A549 (cell line): ENCODE data around the gene CALHM3. TPM values are rescaled to one million over a fixed set of nuclear protein-coding genes. Genes with fewer than 3 reads are reported as not detected.
"Not testable (repeated sequence)": the region's sequence is repeated elsewhere in the genome, so short reads cannot be mapped to it uniquely, and the experiment has no call there.

ENCODE experiments used
- ATAC-seq, 2 experiments: fragments of 200-7000 bp in 1 of 2; fragments of >200 bp in 1 of 2; cut with Nextera tagmentation in 1 of 2; cut with Tn5 transposase in 1 of 2; 3 replicates each; pipeline versions ENCODE4 v1.8.0 to v1.9.1; 2018 to 2020; ENCODE audit warnings: mild to moderate bottlenecking in 1 of 2, moderate library complexity in 1 of 2
- CTCF ChIA-PET: fragments of 300-600 bp; sonication (Branson Sonifier 250); formaldehyde crosslinking; extraction: SDS; loops from one replicate; lab custom pipeline; 2021; ENCODE audit warnings: antibody characterized with exemption, inconsistent platforms; lab: Yijun Ruan, JAX
- POLR2A ChIA-PET: fragments of 350-600 bp; formaldehyde crosslinking; extraction: SDS; loops from one replicate; lab custom pipeline; 2021; ENCODE audit warnings: antibody characterized with exemption, inconsistent platforms; lab: Yijun Ruan, JAX
- DNase-seq, 2 experiments: peaks; one replicate each; pipeline versions ENCODE4 v3.0.0 to v3.0.0-alpha.2; 2011 to 2016; ENCODE audit warnings: low read depth in 1 of 2, low spot score in 1 of 2
- FAIRE-seq: peaks from 2 replicates; lab custom pipeline; 2011; peaks lifted over from hg19 to GRCh38; lab: Jason Lieb, UNC
- H3K27ac ChIP-seq, 2 experiments: fragments of >200 bp; sonication (Bioruptor Twin); formaldehyde crosslinking; 3 replicates each; pipeline ENCODE4 v1.5.1; 2016 to 2017
- H3K4me1 ChIP-seq: fragments of >200 bp; sonication (Bioruptor Twin); formaldehyde crosslinking; 3 replicates; pipeline ENCODE4 v1.6.1; 2016
- H3K4me2 ChIP-seq: fragments of >200 bp; sonication (Bioruptor Twin); formaldehyde crosslinking; 3 replicates; pipeline ENCODE4 v1.6.1; 2016
- H3K4me3 ChIP-seq: fragments of >200 bp; sonication (Bioruptor Twin); formaldehyde crosslinking; 3 replicates; pipeline ENCODE4 v1.5.1; 2016
- H3K9me3 ChIP-seq: fragments of >200 bp; sonication (Bioruptor Twin); formaldehyde crosslinking; 3 replicates; pipeline ENCODE4 v1.6.1; 2016
- CHD2 ChIP-seq: fragments of 150-350 bp; IDR thresholded peaks from 2 replicates; pipeline ENCODE4 v1.6.1; 2014; ENCODE audit warnings: low read length; ENCODE audit not compliant: partially characterized antibody
- CHD4 ChIP-seq: fragments of 200-600 bp; sonication (generic); IDR thresholded peaks from 2 replicates; pipeline ENCODE4 v1.6.1; 2016; ENCODE audit warnings: antibody characterized with exemption, mild to moderate bottlenecking, borderline replicate concordance
- EHMT2 ChIP-seq: fragments of 200-600 bp; sonication (generic); IDR thresholded peaks from 2 replicates; pipeline ENCODE4 v1.6.1; 2016; ENCODE audit warnings: antibody characterized with exemption, low read depth, mild to moderate bottlenecking, moderate library complexity
- JUN ChIP-seq, 2 experiments: fragments of >200 bp; sonication (Bioruptor Twin); formaldehyde crosslinking; IDR thresholded peaks; 2 replicates in 1 of 2; 3 replicates in 1 of 2; pipeline ENCODE4 v1.6.1; 2016 to 2017
- KDM5A ChIP-seq: fragments of 200-600 bp; sonication (generic); IDR thresholded peaks from 2 replicates; pipeline ENCODE4 v1.6.1; 2016; ENCODE audit warnings: antibody characterized with exemption, mild to moderate bottlenecking
- NFE2L2 ChIP-seq: fragments of 150-350 bp; conservative IDR thresholded peaks from 2 replicates; pipeline ENCODE4 v1.6.1; 2014; ENCODE audit warnings: low read length
- POLR2A ChIP-seq: IDR thresholded peaks from 2 replicates; pipeline ENCODE4 v1.6.1; 2012; ENCODE audit warnings: mild to moderate bottlenecking, low read length
- RAD21 ChIP-seq, 2 experiments: fragments of >200 bp in 1 of 2; sonication (Bioruptor Twin) in 1 of 2; formaldehyde crosslinking in 1 of 2; IDR thresholded peaks in 1 of 2; conservative IDR thresholded peaks in 1 of 2; 2 replicates in 1 of 2; 3 replicates in 1 of 2; pipeline ENCODE4 v1.6.1; 2012 to 2018; ENCODE audit warnings: inconsistent platforms in 1 of 2
- RARB ChIP-seq: fragments of 250-450 bp; sonication (Bioruptor Pico); IDR thresholded peaks from 2 replicates; pipeline ENCODE4 v1.8.0; 2021; ENCODE audit warnings: mild to moderate bottlenecking, moderate library complexity
- RCOR1 ChIP-seq: fragments of 150-350 bp; IDR thresholded peaks from 2 replicates; pipeline ENCODE4 v1.6.1; 2014; ENCODE audit warnings: antibody characterized with exemption, low read length, low read depth
- RFX5 ChIP-seq: fragments of 450-650 bp; IDR thresholded peaks from 2 replicates; pipeline ENCODE4 v1.7.1; 2014; ENCODE audit warnings: antibody characterized with exemption, mild to moderate bottlenecking, moderate library complexity
- ZC3H11A ChIP-seq: fragments of 450-650 bp; IDR thresholded peaks from 2 replicates; pipeline ENCODE4 v1.6.1; 2014; ENCODE audit warnings: antibody characterized with exemption, mild to moderate bottlenecking
- ZNF302 ChIP-seq: fragments of 250-450 bp; sonication (Bioruptor Pico); IDR thresholded peaks from 2 replicates; pipeline ENCODE4 v1.9.0; 2021; ENCODE audit warnings: inconsistent platforms, mild to moderate bottlenecking, moderate library complexity
- WGBS: methylation state at CpG from one replicate; pipeline ENCODE4 v1.1.6; 2017; ENCODE audit errors: missing lambda C conversion rate; 5-methylcytosine and 5-hydroxymethylcytosine counted together
- polyA plus RNA-seq, 4 experiments: library from polyadenylated mRNA; depleted of rRNA in 3 of 4; stranded (reverse); fragments of >200 nt; fragmentation: RNase III in 1 of 4; extraction: RNeasy Plus Mini Kit Qiagen cat#74134 plus additional on column Dnase treatment in 1 of 4; gene quantifications; 2 replicates in 3 of 4; 3 replicates in 1 of 4; pipeline ENCODE4 v1.2.3, GENCODE V29; 2011 to 2017
- TF ChIP-seq, protein P1 (sequence below): fragments of 150-350 bp; IDR thresholded peaks from 2 replicates; pipeline ENCODE4 v1.6.1; 2014; ENCODE audit warnings: low read depth, mild to moderate bottlenecking, low read length
- TF ChIP-seq, protein P2 (sequence below): IDR thresholded peaks from 2 replicates; pipeline ENCODE4 v1.6.1; 2012
- TF ChIP-seq, protein P3 (sequence below): IDR thresholded peaks from 2 replicates; pipeline ENCODE4 v1.6.1; 2012

CALHM3 gene
- polyA plus RNA-seq, 2 of the 4 experiments (the other 2 are of a cell fraction), result 0.08 to 0.21 TPM

DNA sequence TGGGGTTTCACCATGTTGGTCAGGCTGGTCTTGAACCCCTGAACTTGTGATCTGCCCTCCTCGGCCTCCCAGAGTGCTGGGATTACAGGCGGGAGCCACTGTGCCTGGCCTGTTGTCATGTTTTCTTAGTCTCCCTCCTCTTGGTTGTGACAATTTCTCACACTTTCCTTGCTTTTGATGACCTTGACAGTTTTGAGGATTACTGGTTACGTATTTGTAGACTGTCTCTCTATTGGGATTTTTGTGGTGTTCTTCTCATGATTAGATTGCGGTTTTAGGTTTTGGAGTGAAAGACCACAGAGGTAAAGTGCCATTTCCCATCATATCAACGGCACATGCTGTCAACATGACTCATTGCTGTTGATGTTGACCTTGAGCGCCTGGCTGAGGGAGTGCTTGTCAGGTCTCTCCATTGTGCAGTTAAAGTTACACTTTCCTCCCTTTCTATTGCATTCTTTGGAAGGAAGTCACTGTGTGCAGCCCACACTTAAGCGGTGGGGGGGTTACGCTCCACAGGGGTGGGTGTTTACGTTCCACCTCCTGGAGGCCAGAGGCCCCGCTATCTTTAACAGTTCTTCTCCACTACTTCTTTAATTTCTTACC lies 25.2 kb upstream of the CALHM3 start (continued):
- no peak for TF ChIP-seq JUN (IDR thresholded peaks at IDR 0.05)
- TF ChIP-seq, protein P1, sequence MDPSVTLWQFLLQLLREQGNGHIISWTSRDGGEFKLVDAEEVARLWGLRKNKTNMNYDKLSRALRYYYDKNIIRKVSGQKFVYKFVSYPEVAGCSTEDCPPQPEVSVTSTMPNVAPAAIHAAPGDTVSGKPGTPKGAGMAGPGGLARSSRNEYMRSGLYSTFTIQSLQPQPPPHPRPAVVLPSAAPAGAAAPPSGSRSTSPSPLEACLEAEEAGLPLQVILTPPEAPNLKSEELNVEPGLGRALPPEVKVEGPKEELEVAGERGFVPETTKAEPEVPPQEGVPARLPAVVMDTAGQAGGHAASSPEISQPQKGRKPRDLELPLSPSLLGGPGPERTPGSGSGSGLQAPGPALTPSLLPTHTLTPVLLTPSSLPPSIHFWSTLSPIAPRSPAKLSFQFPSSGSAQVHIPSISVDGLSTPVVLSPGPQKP, result no peak

DNA sequence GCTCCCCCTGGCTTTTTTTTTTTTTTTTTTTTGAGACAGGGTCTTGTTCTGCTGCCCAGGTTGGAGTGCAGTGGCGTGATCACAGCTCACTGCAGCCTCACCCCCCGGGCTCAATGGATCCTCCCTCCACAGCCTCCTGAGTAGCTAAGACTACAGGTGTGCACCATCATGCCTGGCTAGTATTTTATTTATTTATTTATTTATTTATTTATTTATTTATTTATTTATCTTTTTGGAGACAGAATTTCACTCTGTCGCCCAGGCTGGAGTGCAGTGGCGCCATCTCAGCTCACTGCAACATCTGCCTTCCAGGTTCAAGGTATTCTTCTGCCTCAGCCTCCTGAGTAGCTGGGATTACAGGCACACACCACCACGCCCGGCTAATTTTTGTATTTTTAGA lies 24.7 kb upstream of the CALHM3 start:
- ChIA-PET CTCF (interaction anchor here (0.6 to 3.2 kb wide), 7 partner anchors 11 to 723 kb away, joined by 3 to 14 read pairs (median 4); partner anchors contain the start of gene NEURL1), POLR2A (interaction anchor here (0.6 kb wide), 1 partner anchor 344 kb away, joined by 3 read pairs; no protein-coding TSS in a partner anchor)
- peak; percentile 58 for TF ChIP-seq ZC3H11A
- DNase-seq, ATAC-seq, H3K4me3 ChIP-seq, FAIRE-seq, H3K9me3 ChIP-seq: not testable (repeated sequence)
- Histone ChIP-seq H3K4me2 (peak overlapping the region; percentile 61), H3K27ac (peak overlapping the region in 1 of 2 experiments; percentile 57; a peak in 2 of 6 replicates), H3K4me1 (peaks cover 12% of the 10 kb centered on the region)
- 73% methylated on average over 6 of the region's 6 CpGs for WGBS

DNA sequence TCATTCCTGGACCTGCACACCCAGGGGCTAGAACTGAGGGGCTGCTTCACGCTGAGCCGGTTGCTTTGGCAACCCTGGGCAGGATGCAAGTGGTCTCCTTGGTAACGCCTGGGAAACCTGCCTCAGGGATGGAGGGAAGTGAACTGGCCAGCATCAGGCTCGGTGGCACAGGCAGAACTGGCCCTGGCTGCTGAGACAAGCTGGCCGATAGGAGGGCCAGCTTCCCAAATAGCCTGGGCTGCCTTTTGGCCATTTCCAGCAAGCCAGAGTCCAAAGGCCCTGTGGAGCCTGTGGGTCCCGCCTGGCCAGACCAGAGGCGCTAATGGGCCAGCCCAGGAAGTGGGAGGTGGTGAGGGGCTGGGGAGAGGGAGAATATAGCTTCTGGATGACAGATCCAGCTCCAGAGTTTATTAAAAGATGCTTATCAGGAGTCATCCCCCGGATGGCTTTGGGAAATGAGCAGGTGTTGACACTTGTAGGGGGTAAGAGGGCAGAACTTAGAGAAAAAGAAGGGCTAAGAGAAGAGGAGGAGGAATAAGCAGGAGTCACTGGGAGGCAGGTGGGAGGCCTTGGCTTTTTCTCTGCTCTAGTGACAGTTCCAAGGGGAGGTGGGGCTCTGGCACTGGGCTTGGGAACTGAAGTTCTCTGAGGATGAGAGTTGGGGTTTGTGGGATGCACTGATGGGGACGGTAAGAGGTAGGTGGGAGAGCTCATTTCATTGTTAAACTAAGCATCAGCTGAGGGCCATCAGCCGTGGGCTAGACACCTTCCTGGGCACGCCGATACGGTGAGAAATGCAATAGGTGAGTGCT lies 24.0 kb upstream of the CALHM3 start:
- TF ChIP-seq CHD4 (no peak), RFX5 (no peak), EHMT2 (no peak), POLR2A (no peak), RARB (CRISPR knock-in tag) (no peak)
- FAIRE-seq, result no peak
- POLR2A ChIA-PET, result interaction anchor here (0.6 kb wide), 1 partner anchor 343 kb away, joined by 3 read pairs; no protein-coding TSS in a partner anchor
- 83% methylated on average over 13 of the region's 13 CpGs for WGBS
- H3K9me3 ChIP-seq, result no peaks in the 10 kb centered on the region
- H3K4me1 ChIP-seq, result peaks cover 12% of the 10 kb centered on the region
- ATAC-seq, result no peak
- no peak overlapping the region for H3K4me3 ChIP-seq
- no peak overlapping the region for H3K4me2 ChIP-seq
- DNase-seq, result no peak
- CTCF ChIA-PET, result interaction anchor here (0.6 to 3.2 kb wide), 6 partner anchors 10 to 723 kb away, joined by 3 to 14 read pairs (median 4); partner anchors contain the start of gene NEURL1
- no peak overlapping the region for H3K27ac ChIP-seq

DNA sequence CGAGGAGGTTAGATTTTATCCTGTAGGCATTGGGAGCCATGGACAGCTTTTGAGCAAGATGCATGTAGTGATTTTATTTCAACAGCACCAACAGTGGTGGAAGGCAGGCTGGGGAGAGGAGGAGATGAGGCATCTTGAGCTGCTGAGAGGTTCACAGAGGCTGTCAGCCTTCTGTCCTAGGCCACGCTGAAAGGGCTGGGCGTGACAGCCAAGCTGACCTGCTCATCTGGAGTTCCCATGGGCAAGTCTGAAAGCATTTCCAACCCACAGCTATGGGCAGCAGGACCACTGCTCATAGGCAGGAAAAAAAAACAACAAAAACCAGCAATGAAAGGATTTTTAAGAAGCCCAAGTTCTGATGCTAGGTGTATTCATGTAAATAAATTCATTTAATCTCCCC lies 22.1 kb upstream of the CALHM3 start:
- FAIRE-seq, result no peak
- Histone ChIP-seq H3K4me2 (no peak overlapping the region), H3K4me3 (no peak overlapping the region), H3K9me3 (no peaks in the 10 kb centered on the region), H3K27ac (no peak overlapping the region), H3K4me1 (peaks cover 12% of the 10 kb centered on the region)
- WGBS, result 76% methylated on average over 3 of the region's 3 CpGs
- ChIA-PET POLR2A (no interaction called here), CTCF (interaction anchor here (1.6 to 3.1 kb wide), 3 partner anchors 9 to 15 kb away, joined by 4 to 11 read pairs (median 4); no protein-coding TSS in a partner anchor)
- no peak for ATAC-seq
- DNase-seq, result no peak
- TF ChIP-seq JUN (IDR thresholded peaks at IDR 0.05) (no peak), KDM5A (no peak), ZC3H11A (no peak), NFE2L2 (no peak), ZNF302 (CRISPR knock-in tag) (no peak), RCOR1 (no peak), RAD21 (conservative IDR thresholded peaks at IDR 0.05 in 1 of 2, IDR thresholded peaks at IDR 0.05 in 1 of 2) (no peak), CHD2 (no peak)
- TF ChIP-seq, protein P2, sequence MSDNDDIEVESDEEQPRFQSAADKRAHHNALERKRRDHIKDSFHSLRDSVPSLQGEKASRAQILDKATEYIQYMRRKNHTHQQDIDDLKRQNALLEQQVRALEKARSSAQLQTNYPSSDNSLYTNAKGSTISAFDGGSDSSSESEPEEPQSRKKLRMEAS, result no peak
- TF ChIP-seq, protein P3, sequence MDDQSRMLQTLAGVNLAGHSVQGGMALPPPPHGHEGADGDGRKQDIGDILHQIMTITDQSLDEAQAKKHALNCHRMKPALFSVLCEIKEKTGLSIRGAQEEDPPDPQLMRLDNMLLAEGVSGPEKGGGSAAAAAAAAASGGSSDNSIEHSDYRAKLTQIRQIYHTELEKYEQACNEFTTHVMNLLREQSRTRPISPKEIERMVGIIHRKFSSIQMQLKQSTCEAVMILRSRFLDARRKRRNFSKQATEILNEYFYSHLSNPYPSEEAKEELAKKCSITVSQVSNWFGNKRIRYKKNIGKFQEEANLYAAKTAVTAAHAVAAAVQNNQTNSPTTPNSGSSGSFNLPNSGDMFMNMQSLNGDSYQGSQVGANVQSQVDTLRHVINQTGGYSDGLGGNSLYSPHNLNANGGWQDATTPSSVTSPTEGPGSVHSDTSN, result no peak
